ENCODE results near the gene NOL7. TPM values are rescaled to one million over a fixed set of nuclear protein-coding genes. Genes with fewer than 3 reads are reported as not detected.

The NOL7 gene
- total RNA-seq, 2 experiments from 2014 or later = 65.5 to 67.6 TPM

DNA sequence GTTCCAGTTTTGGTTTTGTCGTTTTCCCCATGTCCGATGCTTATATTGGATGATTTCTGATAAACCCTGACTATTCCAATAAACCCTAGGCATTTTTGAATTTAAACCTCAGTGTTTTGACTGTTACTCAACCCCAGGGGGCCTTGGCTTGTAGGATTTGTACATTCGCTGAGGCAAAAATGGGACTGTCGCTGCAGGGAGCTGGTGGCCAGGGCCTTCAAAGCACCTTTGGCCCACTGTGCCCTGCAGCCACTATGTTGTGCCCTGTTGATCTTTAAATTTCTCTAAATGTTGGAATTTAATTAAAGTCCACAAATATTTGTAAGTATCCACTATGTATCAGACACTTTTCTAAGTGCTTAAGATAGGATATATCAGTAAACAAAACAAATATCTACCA lies 9.5 kb upstream of the NOL7 start:
- CTCF ChIA-PET = interaction anchor here (0.6 to 1.7 kb wide), 2 partner anchors 9 to 199 kb away, joined by 3 to 7 read pairs; partner anchors contain the start of gene NOL7
- Mint-ChIP-seq H3K9me3 (no peaks in the 10 kb centered on the region), H3K27me3 (no peaks in the 10 kb centered on the region), H3K36me3 (ENCODE audit: low read depth) (peaks cover 46% of the 10 kb centered on the region), H3K4me3 (no peak overlapping the region), H3K27ac (no peak overlapping the region), H3K4me1 (ENCODE audit: low read depth) (no peaks in the 10 kb centered on the region)
- TF ChIP-seq, protein P1, sequence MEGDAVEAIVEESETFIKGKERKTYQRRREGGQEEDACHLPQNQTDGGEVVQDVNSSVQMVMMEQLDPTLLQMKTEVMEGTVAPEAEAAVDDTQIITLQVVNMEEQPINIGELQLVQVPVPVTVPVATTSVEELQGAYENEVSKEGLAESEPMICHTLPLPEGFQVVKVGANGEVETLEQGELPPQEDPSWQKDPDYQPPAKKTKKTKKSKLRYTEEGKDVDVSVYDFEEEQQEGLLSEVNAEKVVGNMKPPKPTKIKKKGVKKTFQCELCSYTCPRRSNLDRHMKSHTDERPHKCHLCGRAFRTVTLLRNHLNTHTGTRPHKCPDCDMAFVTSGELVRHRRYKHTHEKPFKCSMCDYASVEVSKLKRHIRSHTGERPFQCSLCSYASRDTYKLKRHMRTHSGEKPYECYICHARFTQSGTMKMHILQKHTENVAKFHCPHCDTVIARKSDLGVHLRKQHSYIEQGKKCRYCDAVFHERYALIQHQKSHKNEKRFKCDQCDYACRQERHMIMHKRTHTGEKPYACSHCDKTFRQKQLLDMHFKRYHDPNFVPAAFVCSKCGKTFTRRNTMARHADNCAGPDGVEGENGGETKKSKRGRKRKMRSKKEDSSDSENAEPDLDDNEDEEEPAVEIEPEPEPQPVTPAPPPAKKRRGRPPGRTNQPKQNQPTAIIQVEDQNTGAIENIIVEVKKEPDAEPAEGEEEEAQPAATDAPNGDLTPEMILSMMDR (IDR thresholded peaks at IDR 0.05) = no peak
- Histone ChIP-seq H3K4me1 (ENCODE audit: insufficient read depth, low read length) (no peaks in the 10 kb centered on the region), H3K9me3 (ENCODE audit: control insufficient read depth in 1 of 2, insufficient read depth in 1 of 2, low read length in 2 of 2) (no peaks in the 10 kb centered on the region), H3K27ac (ENCODE audit: low read depth in 1 of 2, low read length in 2 of 2) (no peak overlapping the region), H3K27me3 (ENCODE audit: control insufficient read depth in 1 of 2, insufficient read depth in 2 of 2, low read length in 2 of 2) (no peaks in the 10 kb centered on the region), H3K4me3 (ENCODE audit: low read length) (no peak overlapping the region), H3K36me3 (ENCODE audit: insufficient read depth, low read length) (peaks cover 16% of the 10 kb centered on the region)
- DNase-seq = no peak
- ATAC-seq (ENCODE audit: poor library complexity) = no peak
- POLR2A ChIA-PET = interaction anchor here (1.2 kb wide), 1 partner anchor 10 kb away, joined by 3 read pairs; the partner anchor contains the start of gene NOL7
- intact Hi-C loops (cut with DNase I, micrococcal nuclease) = no loop called here

DNA sequence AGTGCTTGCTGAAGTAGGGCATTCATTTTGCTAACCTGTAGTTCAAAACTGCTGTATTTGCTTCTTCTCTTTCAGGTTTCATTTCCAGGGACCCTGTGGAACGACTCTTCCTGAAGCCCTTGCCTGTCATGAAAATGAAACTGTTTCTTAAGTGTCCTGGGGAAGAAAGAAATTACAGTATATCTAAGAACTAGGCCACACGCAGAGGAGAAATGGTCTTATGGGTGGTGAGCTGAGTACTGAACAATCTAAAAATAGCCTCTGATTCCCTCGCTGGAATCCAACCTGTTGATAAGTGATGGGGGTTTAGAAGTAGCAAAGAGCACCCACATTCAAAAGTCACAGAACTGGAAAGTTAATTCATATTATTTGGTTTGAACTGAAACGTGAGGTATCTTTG lies 3.4 kb upstream of the NOL7 start:
- ChIA-PET POLR2A (no interaction called here), CTCF (no interaction called here)
- H3K36me3 Mint-ChIP-seq (ENCODE audit: low read depth) = peaks cover 23% of the 10 kb centered on the region
- Histone ChIP-seq H3K27me3 (ENCODE audit: control insufficient read depth in 1 of 2, insufficient read depth in 2 of 2, low read length in 2 of 2) (no peaks in the 10 kb centered on the region), H3K27ac (ENCODE audit: low read depth in 1 of 2, low read length in 2 of 2) (no peak overlapping the region), H3K4me1 (ENCODE audit: insufficient read depth, low read length) (peaks cover 19% of the 10 kb centered on the region), H3K4me3 (ENCODE audit: low read length) (no peak overlapping the region), H3K9me3 (ENCODE audit: control insufficient read depth in 1 of 2, insufficient read depth in 1 of 2, low read length in 2 of 2) (no peaks in the 10 kb centered on the region), H3K36me3 (ENCODE audit: insufficient read depth, low read length) (peaks cover 2% of the 10 kb centered on the region)
- intact Hi-C loops (cut with DNase I, micrococcal nuclease) = loop anchor here in 1 of 2 experiments (5.0 to 10.0 kb wide), 4 partner anchors 154 to 503 kb away; partner anchors contain the start of genes CD83, MCUR1 and TBC1D7
- peak in 1 of 14 experiments; percentile 10 for DNase-seq
- TF ChIP-seq, protein P1 (IDR thresholded peaks at IDR 0.05) = no peak
- H3K27ac Mint-ChIP-seq = peak overlapping the region; percentile 43
- H3K27me3 Mint-ChIP-seq = no peaks in the 10 kb centered on the region
- no peaks in the 10 kb centered on the region for H3K9me3 Mint-ChIP-seq
- ATAC-seq (ENCODE audit: poor library complexity) = no peak
- peaks cover 38% of the 10 kb centered on the region for H3K4me1 Mint-ChIP-seq (ENCODE audit: low read depth)
- peak overlapping the region; percentile 26 for H3K4me3 Mint-ChIP-seq

DNA sequence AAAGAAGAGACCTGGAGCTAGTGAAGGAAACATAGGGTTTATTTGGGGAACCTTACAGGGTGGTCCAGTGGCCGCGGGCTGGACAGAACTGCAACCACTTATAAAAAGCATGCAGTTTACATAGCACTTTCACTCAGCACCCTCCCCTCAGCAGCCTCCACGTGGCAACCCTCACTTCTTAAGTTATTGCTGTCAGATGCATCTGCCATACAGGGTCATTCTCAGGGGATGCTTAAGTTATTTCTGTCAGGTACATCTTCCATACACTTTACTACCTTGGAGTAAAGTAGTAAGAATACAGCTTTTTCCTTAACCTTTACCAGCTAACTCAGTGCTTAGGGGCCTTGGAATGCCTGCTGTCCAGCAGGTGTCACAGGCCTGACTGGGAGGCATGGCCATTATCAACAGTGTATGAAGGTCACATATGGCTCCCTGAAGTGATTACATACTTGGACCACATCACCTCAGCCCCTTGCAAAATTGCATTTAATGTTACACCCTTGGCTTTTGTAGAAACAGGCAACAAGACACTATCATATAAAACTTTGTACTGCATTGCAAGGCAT lies 2.0 kb upstream of the NOL7 start:
- Histone ChIP-seq H3K27me3 (ENCODE audit: control insufficient read depth in 1 of 2, insufficient read depth in 2 of 2, low read length in 2 of 2) (no peaks in the 10 kb centered on the region), H3K36me3 (ENCODE audit: insufficient read depth, low read length) (peaks cover 14% of the 10 kb centered on the region), H3K4me3 (ENCODE audit: low read length) (no peak overlapping the region), H3K27ac (ENCODE audit: low read depth in 1 of 2, low read length in 2 of 2) (no peak overlapping the region), H3K9me3 (ENCODE audit: control insufficient read depth in 1 of 2, insufficient read depth in 1 of 2, low read length in 2 of 2) (no peaks in the 10 kb centered on the region), H3K4me1 (ENCODE audit: insufficient read depth, low read length) (peaks cover 26% of the 10 kb centered on the region)
- TF ChIP-seq, protein P1 (IDR thresholded peaks at IDR 0.05) = no peak
- ChIA-PET CTCF (interaction anchor here (5.1 kb wide), 1 partner anchor 38 kb away, joined by 59 read pairs; the partner anchor contains the start of gene SIRT5), POLR2A (interaction anchor here (1.0 to 4.0 kb wide), 2 partner anchors 38 to 39 kb away, joined by 6 to 102 read pairs; partner anchors contain the start of gene SIRT5)
- H3K36me3 Mint-ChIP-seq (ENCODE audit: low read depth) = peaks cover 36% of the 10 kb centered on the region
- H3K4me3 Mint-ChIP-seq = peak overlapping the region; percentile 94
- no peak for DNase-seq
- peaks cover 50% of the 10 kb centered on the region for H3K4me1 Mint-ChIP-seq (ENCODE audit: low read depth)
- no peaks in the 10 kb centered on the region for H3K9me3 Mint-ChIP-seq
- H3K27ac Mint-ChIP-seq = peak overlapping the region; percentile 93
- ATAC-seq (ENCODE audit: poor library complexity) = no peak
- intact Hi-C loops (cut with DNase I, micrococcal nuclease) = loop anchor here in 1 of 2 experiments (5.0 to 10.0 kb wide), 4 partner anchors 156 to 502 kb away; partner anchors contain the start of genes CD83, MCUR1 and TBC1D7
- H3K27me3 Mint-ChIP-seq = no peaks in the 10 kb centered on the region
